Muscle of arm (tissue), 14 donors: Measurements from ENCODE around the gene NPIPA1. TPM values are rescaled to one million over a fixed set of nuclear protein-coding genes. Genes with fewer than 3 reads are reported as not detected.
"Not testable (repeated sequence)": the region's sequence is repeated elsewhere in the genome, so short reads cannot be mapped to it uniquely, and the experiment has no call there.

ENCODE experiments used
- DNase-seq: peaks from one replicate; pipeline ENCODE4 v3.0.0-alpha.2; 2013
- long read RNA-seq, 11 donors: transcript quantifications; one replicate each; lab custom pipeline, GENCODE V29; 2026
- polyA plus RNA-seq, 12 donors: library from polyadenylated mRNA; unstranded; fragments of 120-200 nt; gene quantifications; one replicate each; pipeline ENCODE4 v1.2.1, GENCODE V29; 2013; ENCODE audit not compliant: insufficient read length in 12 of 12

Gene NPIPA1
- 100 to 1,000 TPM in 5 of 12 donors, 10 to 100 TPM in 6, not detected in 1; 74.1 to 202 (median 93.2) TPM for polyA plus RNA-seq
- long read RNA-seq, donor 1, result 0 reads
- long read RNA-seq, donor 2, result 0 reads
- long read RNA-seq, donor 3, result 0 reads
- long read RNA-seq, donor 4, result 0 reads
- long read RNA-seq, donor 5, partial matches to known transcripts, result 18 of 18 reads
- long read RNA-seq, donor 5, other reads (novel, unspliced or antisense), result 0 of 18 reads
- long read RNA-seq, donor 6, partial matches to known transcripts, result 9 of 9 reads
- long read RNA-seq, donor 6, other reads (novel, unspliced or antisense), result 0 of 9 reads
- long read RNA-seq, donor 7, result 0 reads
- long read RNA-seq, donor 8, partial matches to known transcripts, result 15 of 15 reads
- long read RNA-seq, donor 8, other reads (novel, unspliced or antisense), result 0 of 15 reads
- long read RNA-seq, donor 9, result 0 reads
- long read RNA-seq, donor 10, partial matches to known transcripts, result 0 of 6 reads
- long read RNA-seq, donor 10, other reads (novel, unspliced or antisense), result 6 of 6 reads
- long read RNA-seq, donor 11, partial matches to known transcripts, result 12 of 12 reads
- long read RNA-seq, donor 11, other reads (novel, unspliced or antisense), result 0 of 12 reads

DNA sequence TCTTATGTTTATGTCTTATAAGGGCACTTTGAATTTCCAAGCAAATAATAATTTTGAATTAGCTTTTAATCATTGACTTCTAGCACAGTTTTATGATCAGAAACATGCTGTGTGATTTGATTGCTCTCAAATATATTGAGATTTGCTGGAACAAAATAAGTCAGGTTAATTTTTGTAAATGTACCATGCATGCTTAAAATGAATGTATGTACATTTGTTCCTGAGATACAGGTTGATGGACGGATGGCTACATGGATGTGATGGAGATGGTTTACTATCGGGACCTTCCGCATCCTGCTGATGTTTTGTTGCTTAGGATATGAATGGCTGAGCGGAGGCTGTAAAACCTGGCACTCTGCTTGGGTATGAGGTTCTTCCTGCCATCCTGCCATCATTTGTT is at the start of gene NPIPA1:
NPIPA1 (plus strand) TSS at position 301 of the 400 bp plus-strand sequence; CDS start at position 301, 0 bp downstream.
- not testable (repeated sequence) for DNase-seq

DNA sequence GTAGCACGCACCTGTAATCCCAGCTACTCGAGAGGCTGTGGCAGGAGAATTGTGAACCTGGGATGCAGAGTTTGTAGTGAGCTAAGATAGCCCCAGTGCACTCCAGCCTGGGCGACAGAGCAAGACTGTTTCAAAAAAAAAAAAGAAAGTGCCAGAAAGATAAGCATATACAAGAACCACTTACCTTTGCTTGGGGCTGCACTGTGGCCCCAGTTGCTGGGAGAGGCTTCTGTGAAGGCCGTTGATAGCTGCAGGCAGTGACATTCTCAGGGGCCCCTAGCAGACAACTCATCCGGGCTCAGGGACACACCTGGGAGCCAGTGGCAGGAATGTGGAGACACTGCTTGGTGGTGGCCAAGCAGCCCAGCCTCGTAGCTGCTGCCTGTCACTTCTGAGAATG is 45.1 kb upstream of the NPIPA1 start:
- not testable (repeated sequence) for DNase-seq

DNA sequence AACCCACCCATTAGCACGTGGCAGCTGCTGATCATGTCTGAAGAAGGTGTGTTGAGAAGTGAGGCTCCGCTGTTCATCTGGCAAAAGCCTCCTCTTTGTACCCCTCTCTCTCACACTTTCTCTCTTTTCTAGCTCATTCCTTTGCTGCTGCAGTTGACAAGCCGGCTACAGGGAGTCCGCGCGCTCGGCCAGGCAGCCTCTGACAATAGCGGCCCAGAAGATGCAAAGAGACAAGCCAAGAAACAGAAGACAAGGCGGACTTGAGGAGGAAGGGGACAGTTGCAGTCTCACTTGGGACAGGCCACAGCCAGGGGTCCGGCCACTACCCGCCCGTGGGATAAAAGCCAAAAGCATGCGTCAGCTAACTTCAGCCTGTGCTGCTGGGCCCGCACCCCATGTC is 41.9 kb upstream of the NPIPA1 start:
- DNase-seq, result not testable (repeated sequence)

DNA sequence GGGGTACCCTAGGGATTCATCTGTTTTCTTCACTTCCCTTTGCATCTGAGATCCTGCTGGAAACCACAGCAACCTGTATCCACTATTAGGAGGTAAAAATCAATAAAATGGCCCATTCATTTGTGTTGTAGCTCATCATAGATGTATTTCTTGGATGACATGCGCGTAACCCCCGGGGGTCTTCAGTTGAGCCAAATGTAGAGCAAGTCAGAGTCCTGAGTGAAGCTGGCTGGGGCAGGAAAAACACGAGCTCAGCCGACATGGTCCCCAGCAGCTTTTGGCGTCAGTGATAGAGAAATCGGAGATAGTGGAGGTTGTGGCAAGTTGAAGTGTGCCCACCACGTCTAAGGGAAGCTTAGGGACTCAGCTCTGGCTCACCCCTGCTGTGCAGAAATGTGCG is 41.2 kb upstream of the NPIPA1 start:
- not testable (repeated sequence) for DNase-seq

DNA sequence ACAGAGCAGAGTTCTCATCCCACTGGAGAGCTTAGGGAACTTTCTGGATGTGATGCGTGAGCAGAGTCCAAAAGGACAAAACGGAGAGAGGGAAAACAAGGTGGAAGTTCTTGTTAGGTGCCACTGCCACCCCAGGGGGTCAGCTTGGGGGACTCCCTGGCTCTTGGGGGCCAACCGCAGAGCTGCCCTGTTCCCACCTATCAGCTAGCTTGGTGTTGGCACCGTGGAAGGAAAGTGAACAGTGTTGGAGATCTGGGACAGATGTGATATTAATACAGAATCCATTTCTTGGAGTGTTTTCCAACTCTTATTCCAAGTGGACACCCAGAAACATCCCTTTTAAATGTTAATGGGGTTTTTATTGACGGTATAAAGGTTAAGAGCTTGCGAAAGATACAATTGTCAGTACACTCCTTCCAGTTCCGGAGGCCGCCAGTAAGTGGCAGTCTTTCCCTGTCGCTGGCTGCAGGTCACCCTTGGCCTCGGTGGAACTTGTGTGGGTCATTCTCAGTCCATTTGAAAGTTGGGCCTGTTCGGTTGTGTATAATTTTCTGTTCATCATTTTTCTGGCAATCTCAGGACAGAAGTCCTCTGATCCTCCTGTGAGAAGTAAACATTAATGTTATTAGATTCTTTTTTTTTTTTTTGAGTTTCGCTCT is 40.1 kb upstream of the NPIPA1 start:
- DNase-seq, result not testable (repeated sequence)

DNA sequence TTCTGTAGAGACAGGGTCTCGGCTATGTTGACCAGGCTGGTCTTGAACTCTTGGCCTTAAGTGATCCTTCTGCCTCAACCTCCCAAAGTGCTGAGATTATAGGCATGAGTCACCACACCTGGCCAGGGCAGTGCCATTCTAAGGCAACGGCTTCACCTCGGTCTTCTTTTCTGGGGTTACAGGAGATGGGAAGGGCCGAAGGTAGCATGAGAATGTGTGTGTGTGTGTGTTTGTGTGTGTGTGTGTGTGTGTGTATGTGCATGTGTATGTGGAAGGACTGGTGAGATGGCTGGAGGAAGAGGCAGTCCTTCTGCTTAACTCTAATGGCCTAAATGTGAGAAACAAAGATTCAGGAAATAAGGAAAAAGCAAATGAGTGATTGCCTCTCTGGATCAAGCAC is 39.1 kb upstream of the NPIPA1 start:
- DNase-seq, result not testable (repeated sequence)

DNA sequence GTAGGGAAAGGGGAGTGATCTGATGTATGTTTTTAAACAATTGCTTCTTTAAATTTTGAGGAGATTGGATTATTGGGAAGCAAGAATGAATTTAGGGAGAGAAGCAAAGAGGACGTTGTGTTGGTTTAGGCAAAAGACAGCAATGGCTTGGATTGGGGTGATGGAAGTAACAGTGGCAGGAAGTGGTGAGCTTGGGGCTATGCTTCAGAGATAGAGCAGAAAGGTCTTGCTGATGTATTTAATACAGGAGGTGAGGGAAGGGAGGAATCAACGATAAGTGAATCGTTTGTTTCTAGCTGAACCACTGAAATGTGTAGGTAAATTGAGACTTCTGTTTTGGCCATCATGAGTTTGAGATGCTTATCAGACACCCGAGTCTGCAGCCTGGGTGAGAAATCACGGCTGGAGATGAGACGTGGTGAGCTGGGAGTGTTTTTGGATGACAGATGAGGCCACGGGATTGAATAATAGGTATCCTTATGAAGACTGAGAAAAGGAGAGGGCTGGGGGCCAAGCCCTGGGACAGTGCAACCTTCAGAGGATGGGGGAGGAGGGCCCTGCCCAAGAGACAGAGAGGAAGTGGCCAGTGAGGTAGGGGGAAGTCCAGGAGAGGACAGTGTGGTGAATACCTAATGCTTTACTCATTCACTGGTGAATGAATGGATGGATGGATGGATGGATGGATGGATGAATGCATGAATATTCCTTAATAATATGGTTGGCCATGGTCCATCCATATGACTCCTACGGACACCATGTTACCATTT is 33.9 kb upstream of the NPIPA1 start:
- DNase-seq, result not testable (repeated sequence)

DNA sequence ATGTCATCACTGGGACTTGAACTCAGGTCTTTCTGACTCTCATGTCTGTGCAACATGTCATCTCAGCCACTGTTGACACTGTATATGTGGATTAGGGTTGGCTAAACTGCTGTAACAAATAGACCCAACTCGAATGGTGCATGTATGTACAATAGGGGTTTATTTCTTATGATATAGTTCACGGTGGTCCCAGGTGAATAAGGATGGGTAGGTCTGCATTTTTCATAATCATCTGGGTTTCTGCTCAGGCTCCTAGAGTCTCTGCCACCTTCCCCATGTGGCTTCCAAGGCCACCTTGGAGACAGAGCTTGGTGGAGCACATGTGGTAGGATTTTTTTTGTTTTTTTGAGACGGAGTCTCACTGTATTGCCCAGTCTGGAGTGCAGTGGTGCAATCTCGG is 27.5 kb upstream of the NPIPA1 start:
- DNase-seq, result not testable (repeated sequence)

DNA sequence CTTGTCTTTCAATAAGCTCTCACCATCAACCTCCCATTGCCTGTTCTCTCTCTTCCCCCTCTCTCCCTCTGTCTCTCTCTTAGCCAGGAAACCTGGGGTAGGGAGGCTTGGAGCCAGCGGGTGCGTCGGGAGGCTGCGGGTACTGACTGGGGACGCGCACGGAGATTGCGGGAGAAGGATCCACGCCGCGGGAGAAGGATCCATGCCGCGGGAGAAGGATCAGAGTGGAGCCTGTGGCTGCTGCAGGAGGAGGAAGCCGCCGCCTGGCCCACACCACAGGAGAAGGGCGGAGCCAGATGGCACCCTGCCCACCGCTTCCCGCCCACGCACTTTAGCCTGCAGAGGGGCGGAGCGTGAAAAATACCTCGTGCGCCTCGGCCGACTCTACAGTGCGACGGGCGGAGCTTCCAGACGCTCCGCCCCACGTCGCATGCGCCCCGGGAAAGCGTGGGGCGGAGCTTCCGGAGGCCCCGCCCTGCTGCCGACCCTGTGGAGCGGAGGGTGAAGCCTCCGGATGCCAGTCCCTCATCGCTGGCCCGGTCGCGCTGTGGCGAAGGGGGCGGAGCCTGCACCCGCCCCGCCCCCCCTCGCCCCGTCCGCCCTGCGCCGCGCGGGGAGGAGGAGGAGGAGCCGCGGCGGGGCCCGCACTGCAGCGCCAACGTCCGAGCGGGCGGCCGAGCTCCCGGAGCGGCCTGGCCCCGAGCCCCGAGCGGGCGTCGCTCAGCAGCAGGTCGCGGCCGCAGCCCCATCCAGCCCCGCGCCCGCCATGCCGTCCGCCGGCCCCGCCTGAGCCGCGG is 26.2 kb upstream of the NPIPA1 start:
- not testable (repeated sequence) for DNase-seq

DNA sequence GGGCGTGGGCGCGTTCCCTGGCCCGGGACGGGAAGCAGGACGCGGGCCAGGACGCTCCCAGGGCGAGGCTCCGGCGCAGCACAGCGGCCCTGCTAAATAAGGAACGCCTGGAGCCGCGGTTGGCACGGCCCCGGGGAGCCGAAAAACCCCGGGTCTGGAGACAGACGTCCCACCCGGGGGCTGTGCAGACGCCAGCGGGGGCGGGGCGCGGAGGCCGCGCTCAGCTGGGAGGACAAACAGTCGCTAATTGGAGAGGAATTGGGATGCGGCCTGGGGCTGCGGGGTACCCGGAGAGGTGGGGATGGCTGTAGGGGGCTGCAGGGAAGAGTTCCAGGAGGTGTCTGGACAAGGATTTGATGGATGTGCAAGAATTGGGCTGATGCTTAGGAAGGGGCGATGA is 25.3 kb upstream of the NPIPA1 start:
- DNase-seq, result not testable (repeated sequence)

DNA sequence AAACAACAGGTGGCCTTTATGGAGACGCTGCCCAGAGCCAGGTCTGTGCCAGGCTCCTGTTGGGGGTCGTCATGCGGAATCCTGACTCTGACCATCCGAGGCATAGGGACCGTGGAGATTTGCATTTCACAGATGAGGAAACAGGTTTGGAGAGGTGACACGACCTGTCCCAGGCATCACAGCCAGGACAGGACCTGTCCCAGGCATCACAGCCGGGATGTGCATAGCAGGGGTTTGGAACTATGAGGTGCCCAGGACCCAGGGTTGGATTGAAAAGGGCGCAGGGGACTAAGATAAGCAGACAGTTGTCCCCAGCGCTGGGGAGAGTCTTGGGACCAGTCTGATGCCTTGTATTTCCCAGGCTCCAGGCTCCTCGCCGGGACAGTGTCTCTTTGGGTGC is 24.7 kb upstream of the NPIPA1 start:
- DNase-seq, result not testable (repeated sequence)

DNA sequence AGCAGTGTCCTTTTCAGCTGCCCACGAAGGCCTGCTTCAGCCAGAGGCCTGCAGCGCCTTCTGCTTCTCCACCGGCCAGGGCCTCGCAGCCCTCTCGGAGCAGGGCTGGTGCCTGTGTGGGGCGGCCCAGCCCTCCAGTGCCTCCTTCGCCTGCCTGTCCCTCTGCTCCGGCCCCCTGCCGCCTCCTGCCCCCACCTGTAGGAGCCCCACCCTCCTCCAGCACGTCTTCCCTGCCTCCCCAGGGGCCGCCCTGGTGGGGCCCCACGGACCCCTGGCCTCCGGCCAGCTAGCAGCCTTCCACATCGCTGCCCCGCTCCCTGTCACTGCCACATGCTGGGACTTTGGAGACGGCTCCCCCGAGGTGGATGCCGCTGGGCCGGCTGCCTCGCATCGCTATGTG is 18.7 kb upstream of the NPIPA1 start:
- not testable (repeated sequence) for DNase-seq

DNA sequence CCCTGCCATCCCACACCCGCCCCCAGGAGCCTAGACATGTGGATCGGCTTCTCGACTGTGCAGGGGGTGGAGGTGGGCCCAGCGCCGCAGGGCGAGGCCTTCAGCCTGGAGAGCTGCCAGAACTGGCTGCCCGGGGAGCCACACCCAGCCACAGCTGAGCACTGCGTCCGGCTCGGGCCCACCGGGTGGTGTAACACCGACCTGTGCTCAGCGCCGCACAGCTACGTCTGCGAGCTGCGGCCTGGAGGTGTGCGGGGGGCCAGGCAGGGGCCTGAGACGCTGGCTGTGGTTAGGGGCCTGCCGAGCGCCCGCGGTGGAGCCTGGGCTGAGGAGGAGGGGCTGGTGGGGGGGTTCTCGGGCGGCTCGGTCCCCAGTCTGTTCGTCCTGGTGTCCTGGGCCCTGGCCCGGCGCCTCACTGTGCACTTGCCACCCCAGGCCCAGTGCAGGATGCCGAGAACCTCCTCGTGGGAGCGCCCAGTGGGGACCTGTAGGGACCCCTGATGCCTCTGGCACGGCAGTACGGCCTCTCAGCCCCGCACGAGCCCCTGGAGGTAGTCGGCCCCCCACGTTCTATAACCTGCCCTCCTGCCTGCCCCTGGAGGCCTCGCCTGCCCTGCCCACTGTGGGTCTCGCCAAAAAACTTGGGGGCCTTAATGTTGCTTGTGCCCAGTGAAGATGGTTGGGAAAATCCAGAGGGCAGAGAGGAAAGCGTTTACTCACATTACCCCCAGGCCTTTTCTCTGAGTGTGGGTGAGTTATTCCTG is 17.2 kb upstream of the NPIPA1 start:
- DNase-seq, result not testable (repeated sequence)

DNA sequence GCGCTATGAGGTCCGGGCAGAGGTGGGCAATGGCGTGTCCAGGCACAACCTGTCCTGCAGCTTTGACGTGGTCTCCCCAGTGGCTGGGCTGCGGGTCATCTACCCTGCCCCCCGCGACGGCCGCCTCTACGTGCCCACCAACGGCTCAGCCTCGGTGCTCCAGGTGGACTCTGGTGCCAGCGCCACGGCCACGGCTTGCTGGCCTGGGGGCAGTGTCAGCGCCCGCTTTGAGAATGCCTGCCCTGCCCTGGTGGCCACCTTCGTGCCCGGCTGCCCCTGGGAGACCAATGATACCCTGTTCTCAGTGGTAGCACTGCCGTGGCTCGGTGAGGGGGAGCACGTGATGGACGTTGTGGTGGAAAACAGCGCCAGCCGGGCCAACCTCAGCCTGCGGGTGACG is 15.0 kb upstream of the NPIPA1 start:
- DNase-seq, result not testable (repeated sequence)

DNA sequence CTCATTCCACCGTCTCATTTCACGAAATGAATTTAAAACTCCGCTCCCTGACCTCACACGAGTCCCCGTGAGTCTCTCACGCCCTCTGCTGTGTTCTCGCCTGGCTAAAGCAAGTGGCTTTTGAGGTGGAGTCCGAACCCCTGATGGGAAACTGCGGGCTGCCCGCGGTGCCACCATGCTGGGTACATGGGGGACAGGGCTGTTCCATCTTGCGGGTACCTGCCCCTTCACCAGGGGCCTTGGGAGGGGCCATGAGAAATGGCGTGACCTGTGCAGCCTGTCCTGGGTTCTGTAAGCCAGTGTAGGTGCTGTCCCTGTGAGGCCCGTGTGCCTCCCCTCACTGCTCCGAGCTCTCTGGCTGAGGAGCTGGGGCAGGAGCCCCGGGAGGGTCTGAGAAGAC is 14.3 kb upstream of the NPIPA1 start:
- DNase-seq, result not testable (repeated sequence)

DNA sequence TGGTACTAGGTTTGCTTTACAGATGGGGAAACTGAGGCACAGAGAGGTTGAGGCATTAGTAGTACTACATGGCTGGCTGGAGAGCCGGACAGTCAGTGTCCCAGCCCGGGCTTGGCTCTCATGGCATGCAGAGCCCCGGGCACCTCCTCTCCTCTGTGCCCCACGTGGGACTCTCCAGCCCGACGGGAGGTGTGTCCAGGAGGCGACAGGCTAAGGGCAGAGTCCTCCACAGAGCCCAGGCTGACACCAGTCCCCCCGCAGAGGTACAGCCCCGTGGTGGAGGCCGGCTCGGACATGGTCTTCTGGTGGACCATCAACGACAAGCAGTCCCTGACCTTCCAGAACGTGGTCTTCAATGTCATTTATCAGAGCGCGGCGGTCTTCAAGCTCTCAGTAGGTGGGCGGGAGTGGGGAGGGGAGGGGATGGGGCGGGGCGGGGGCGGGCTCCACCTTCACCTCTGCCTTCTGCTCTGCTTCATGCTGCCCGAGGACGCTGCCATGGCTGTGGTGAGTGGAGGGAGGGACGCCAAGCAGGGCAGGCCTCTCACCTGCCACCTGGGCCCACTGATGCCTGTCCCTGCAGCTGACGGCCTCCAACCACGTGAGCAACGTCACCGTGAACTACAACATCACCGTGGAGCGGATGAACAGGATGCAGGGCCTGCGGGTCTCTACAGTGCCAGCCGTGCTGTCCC is 13.7 kb upstream of the NPIPA1 start:
- DNase-seq, result not testable (repeated sequence)

DNA sequence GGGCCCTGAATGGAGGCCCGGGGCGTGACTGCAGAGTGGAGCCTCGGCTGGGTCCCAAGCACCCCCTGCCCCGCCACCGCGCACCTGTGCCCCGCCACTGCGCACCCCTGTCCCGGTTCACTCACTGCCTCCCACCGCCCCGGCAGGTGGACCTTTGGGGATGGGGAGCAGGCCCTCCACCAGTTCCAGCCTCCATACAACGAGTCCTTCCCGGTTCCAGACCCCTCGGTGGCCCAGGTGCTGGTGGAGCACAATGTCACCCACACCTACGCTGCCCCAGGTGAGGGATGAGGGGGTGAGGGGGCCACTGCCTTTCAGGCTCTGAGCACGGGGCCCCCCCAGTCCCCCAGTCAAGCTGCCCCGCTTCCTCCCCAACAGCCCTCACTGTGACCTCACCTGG is 12.9 kb upstream of the NPIPA1 start:
- not testable (repeated sequence) for DNase-seq

DNA sequence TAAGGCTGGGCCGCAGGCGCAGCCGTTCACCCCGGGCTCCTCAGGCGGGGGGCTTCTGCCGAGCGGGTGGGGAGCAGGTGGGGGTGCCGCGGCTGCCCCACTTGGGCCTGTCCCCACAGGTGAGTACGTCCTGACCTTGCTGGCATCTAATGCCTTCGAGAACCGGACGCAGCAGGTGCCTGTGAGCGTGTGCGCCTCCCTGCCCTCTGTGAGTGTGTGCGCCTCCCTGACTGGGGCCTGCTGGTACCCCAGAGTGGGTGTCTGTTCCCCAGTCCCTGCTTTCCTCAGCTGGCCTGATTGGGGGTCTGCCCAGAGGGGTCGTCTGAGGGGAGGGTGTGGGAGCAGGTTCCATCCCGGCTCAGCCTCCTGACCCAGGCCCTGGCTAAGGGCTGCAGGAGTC is 12.3 kb upstream of the NPIPA1 start:
- not testable (repeated sequence) for DNase-seq

DNA sequence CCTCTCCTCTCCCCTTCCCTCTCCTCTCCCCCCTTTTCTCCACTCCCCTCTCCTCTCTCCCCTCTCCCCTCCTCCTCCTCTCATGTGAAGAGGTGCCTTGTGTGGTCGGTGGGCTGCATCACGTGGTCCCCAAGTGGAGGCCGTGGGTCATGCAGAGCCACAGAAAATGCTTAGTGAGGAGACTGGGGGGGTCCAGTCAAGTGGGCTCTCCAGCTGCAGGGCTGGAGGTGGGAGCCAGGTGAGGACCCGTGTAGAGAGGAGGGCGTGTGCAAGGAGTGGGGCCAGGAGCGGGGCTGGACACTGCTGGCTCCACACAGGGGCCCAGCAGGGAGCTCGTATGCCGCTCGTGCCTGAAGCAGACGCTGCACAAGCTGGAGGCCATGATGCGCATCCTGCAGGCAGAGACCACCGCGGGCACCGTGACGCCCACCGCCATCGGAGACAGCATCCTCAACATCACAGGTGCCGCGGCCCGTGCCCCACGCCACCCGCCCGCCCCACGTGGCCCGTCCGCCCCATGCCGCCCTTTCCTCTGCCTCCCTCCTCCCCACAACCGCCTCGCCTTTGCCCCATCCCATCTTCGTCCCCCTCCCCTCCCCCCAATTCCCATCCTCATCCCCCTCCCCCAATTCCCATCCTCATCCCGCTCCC is 9.1 kb upstream of the NPIPA1 start:
- not testable (repeated sequence) for DNase-seq
